ENCODE measurements around the gene EPRS1. TPM values are rescaled to one million over a fixed set of nuclear protein-coding genes. Genes with fewer than 3 reads are reported as not detected.

The EPRS1 gene
- polyA plus RNA-seq, 3 donors = 9.3 to 27.6 (median 21.1) TPM

DNA sequence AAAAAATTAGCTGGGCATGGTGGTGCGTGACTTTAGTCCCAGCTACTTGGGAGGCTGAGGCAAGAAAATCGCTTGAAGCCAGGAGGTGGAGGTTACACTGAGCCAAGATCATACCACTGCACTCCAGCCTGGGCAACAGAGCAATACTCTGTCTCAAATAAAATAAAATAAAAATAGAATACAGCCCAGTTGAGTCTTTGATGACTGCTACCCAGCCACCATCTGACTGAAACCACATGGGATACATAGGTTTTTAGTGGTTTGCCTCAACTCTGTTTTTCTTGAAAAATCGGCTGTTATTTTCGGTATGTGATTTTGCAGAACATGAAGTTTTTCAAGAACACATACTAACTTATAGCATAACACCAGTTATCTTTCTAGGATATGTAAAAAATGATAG is 46.5 kb downstream of the EPRS1 start:
- H2AFZ ChIP-seq (ENCODE audit: insufficient read depth, low read depth, low read length, poor library complexity, severe bottlenecking) = no peak overlapping the region
- TF ChIP-seq, protein P1, sequence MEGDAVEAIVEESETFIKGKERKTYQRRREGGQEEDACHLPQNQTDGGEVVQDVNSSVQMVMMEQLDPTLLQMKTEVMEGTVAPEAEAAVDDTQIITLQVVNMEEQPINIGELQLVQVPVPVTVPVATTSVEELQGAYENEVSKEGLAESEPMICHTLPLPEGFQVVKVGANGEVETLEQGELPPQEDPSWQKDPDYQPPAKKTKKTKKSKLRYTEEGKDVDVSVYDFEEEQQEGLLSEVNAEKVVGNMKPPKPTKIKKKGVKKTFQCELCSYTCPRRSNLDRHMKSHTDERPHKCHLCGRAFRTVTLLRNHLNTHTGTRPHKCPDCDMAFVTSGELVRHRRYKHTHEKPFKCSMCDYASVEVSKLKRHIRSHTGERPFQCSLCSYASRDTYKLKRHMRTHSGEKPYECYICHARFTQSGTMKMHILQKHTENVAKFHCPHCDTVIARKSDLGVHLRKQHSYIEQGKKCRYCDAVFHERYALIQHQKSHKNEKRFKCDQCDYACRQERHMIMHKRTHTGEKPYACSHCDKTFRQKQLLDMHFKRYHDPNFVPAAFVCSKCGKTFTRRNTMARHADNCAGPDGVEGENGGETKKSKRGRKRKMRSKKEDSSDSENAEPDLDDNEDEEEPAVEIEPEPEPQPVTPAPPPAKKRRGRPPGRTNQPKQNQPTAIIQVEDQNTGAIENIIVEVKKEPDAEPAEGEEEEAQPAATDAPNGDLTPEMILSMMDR (IDR thresholded peaks at IDR 0.05) = no peak
- H3K9me3 ChIP-seq (replicated peaks in 1 of 2; ENCODE audit: control insufficient read depth in 1 of 2, insufficient read depth in 1 of 2, low read length in 2 of 2) = no peaks in the 10 kb centered on the region
- Mint-ChIP-seq H3K27ac (no peak overlapping the region), H3K4me3 (no peak overlapping the region), H3K9me3 (no peaks in the 10 kb centered on the region), H3K27me3 (ENCODE audit: low read depth in 3 of 3) (no peaks in the 10 kb centered on the region), H3K36me3 (peaks cover 80 to 85% of the 10 kb centered on the region in 2 donors), H3K4me1 (no peaks in the 10 kb centered on the region)
- no peaks in the 10 kb centered on the region for H3K79me2 ChIP-seq (ENCODE audit: insufficient read depth, low read length)
- H3K27me3 ChIP-seq (ENCODE audit: control insufficient read depth in 2 of 2, insufficient read depth in 2 of 2, low read length in 2 of 2) = no peaks in the 10 kb centered on the region
- H3K27ac ChIP-seq (ENCODE audit: low read depth in 1 of 2, low read length in 2 of 2) = no peak overlapping the region
- peaks cover 94 to 99% of the 10 kb centered on the region in 2 donors for H3K36me3 ChIP-seq (replicated peaks in 1 of 2; ENCODE audit: control insufficient read depth in 1 of 2, insufficient read depth in 2 of 2, low read length in 2 of 2)
- no peak for DNase-seq
- intact Hi-C loops (cut with micrococcal nuclease) = no loop called here
- no peaks in the 10 kb centered on the region for H3K4me1 ChIP-seq (ENCODE audit: control insufficient read depth in 1 of 2, insufficient read depth in 2 of 2, low read length in 2 of 2)
- H4K20me1 ChIP-seq (ENCODE audit: insufficient read depth, low read length) = no peaks in the 10 kb centered on the region
- no CpG with 5 or more reads among the region's 4 CpGs for WGBS (ENCODE audit: insufficient coverage)
- H3K4me3 ChIP-seq (replicated peaks in 1 of 3; ENCODE audit: low read depth in 2 of 3, low read length in 3 of 3) = no peak overlapping the region
- no peak overlapping the region for H3K4me2 ChIP-seq (replicated peaks; ENCODE audit: extremely low read depth, low read length, poor library complexity, severe bottlenecking)
- no peak overlapping the region for H3K9ac ChIP-seq (ENCODE audit: insufficient read depth, low read length, poor library complexity, severe bottlenecking)

Other genes starting within 250 kb of the EPRS1 start
- not detected for gene SLC30A10, start 117.9 kb downstream of the EPRS1 start, polyA plus RNA-seq
- gene BPNT1, start 43.3 kb upstream of the EPRS1 start, polyA plus RNA-seq = 10 to 100 TPM in 1 of 3 donors, 1 to 10 TPM in 2; 5.8 to 10.1 (median 9.8) TPM
- 10 to 100 TPM; 11.8 to 42.6 (median 36.8) TPM for gene IARS2, start 47.6 kb upstream of the EPRS1 start, polyA plus RNA-seq
- gene RAB3GAP2, start 225.9 kb upstream of the EPRS1 start, polyA plus RNA-seq = 10 to 100 TPM in 2 of 3 donors, 1 to 10 TPM in 1; 9.8 to 12.1 (median 11.6) TPM

Measured in CD14-positive monocyte (primary cell).